AG08395 (cell line): ENCODE data around the gene SLC38A10.
"Not testable (repeated sequence)": the region's sequence is repeated elsewhere in the genome, so short reads cannot be mapped to it uniquely, and the experiment has no call there.

Source experiments
- DNase-seq: peaks from one replicate; pipeline ENCODE4 v3.0.0; 2012; ENCODE audit warnings: mixed read lengths, low spot score

The SLC38A10 gene

DNA sequence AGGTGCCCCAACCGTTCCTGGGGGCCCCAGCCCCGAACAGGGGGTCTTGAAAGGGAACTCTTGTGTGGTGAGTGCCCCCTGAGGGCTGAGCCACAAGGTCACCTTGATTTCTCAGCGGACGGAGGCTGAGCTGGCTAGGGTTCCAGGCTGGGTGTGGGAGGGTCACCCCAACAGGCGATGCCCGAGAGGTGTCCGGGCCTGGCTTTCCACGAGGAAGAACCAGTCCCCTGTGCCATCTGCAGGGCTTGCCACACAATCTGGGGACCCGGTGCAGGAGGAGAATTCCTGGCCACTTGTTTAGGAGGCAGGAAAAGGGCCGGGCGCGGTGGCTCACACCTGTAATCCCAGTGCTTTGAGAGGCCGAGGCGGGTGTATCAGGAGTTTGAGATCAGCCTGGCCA lies 16.8 kb upstream of the SLC38A10 start:
- no peak for DNase-seq

- DNase-seq: no peak
Observed at GRCh38 chr17:81310949-81311550, 15.9 kb upstream of the SLC38A10 start.

- DNase-seq: no peak
Observed at GRCh38 chr17:81309859-81310839, 15.0 kb upstream of the SLC38A10 start.

DNA sequence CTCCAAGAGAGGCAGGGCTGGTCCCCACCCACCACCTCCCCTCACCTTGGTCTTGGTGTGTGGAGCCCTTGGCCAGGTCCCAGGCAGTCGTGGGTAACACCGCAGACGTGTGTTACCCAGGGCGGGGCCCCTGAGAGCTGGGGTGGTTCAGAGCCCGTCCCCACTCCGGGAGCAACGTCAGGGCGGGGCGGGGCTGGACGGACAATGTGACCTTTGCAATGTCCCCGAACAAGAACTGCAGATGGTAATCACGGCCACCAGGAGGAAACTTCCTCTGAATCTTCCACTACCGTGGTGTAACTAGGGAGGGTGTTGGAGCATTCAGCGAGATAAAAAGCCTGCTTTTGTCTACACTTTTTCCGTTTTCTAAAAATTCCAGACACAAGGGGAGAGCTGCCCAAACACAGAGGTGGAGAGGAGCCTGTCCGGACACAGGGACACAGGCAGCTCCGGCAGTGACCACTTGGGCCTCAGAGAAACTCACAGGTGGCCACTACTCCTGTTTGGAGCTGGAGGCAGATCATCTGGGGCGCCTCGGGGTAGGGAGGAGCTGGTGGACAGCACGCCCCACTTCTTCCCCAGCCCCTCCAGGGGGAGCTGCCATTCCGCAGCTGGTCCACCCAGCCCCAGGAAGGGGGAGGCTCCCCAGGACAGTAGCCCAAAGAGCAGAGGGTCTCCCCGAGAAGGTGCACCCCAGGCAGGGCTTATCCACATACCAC lies 14.2 kb upstream of the SLC38A10 start:
- peak; percentile 89 for DNase-seq

DNA sequence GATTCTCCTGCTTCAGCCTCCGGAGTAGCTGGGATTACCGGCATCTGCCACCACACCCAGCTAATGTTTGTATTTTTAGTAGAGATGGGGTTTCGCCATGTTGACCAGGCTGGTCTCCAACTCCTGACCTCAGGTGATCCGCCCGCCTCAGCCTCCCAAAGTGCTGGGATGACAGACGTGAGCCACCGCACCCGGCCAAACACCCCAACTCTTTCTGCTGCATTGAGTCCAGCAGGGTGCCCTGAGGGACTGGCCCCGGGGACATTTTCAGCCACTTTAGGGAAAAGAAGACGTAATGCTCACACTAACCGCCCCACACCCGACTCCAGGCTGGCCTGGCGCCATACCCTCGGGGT lies 13.7 kb upstream of the SLC38A10 start:
- not testable (repeated sequence) for DNase-seq

GRCh38 chr17:81307636-81308560 lies 12.8 kb upstream of the SLC38A10 start:
- no peak for DNase-seq

GRCh38 chr17:81306898-81307510 lies 11.9 kb upstream of the SLC38A10 start:
- no peak for DNase-seq

GRCh38 chr17:81306491-81306890 lies 11.4 kb upstream of the SLC38A10 start:
- no peak for DNase-seq

GRCh38 chr17:81305051-81305630 lies 10.0 kb upstream of the SLC38A10 start:
- DNase-seq: no peak

- no peak for DNase-seq
Observed at GRCh38 chr17:81304196-81305015, 9.3 kb upstream of the SLC38A10 start.

DNA sequence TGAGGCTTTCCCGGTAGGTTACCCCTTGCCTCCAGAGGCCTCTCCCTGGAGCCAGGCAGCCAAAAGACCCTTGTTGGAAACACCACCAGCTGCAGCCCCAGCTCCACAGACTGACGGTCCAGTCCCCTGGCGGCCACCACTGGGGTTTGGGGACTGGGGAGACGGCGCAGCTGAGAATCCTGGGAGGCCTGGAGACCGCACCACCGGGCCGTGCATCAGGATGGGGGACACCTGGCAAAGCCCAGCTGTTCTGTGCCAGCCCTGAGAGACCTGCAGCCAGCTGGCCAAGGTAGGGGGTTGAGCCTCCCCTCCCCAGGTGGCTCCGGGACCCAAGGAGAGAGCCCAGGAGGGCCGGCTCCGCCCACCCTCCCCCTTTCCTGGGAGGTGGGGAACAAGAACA lies 8.3 kb upstream of the SLC38A10 start:
- DNase-seq: no peak

- no peak for DNase-seq
Observed at GRCh38 chr17:81302861-81303333, 7.8 kb upstream of the SLC38A10 start.

DNA sequence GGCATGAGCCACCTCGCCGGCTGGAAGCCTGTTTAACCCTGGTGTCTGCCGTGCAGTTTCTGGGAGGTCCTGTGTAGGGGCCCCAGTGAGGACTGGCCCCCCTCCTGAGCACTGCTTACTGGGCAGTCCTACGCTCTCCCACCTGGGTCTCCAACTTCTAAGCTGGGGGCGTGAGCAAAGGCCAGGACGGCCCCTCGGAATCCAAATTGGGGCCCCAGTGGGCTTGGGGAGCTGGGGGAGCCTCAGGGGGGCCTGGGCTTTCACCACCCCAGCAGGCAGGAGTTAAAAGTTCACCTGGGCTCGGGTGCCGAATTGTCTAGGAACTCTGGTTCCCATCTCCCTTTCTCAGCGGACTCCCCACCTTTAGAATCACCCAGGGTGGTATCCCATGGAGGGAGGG lies 7.2 kb upstream of the SLC38A10 start:
- DNase-seq: no peak

DNA sequence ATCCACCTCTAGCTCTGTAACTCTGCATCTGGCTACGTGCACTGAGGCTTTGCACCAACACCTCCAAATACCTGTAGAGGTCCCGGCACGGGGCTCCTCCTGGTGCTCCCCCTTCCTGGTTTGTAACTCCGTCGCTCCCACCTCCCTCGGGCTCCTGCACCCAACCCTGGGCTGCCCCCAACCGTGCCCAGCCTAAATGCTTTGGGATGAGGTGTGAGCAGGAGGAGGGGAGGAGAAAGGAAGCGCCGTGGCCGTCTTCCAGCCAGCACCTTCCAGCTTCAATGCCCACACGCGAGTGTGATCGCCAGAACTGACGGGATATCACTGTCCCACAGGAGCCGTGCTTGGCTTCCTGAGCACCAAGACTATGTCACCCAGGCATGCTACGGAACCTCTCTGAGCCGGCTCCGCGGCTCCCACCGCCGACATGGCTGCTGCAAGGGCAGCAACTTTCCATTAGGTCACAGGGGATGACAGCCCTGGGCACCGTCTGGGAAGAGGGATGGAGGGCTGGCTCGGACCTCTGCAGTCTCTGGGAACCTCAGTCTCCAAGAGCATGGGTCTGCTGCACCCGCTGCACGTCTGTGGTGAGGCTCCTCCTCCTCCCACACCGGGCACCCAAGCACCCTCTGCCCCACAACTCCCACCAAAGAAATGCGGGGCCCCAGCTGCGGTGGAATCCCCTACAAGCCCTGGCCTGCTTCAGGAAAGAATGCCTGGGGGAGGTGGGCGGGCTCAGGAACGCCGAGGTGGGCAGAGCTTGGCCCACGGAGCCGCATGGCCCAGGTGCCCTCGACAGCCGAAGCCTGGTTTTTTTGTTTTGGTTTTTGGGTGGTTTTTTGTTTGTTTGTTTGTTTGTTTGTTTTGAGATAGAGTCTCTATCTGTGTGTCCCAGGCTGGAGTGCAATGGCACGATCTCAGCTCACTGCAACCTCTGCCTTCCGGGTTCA lies 6.4 kb upstream of the SLC38A10 start:
- no peak for DNase-seq

DNA sequence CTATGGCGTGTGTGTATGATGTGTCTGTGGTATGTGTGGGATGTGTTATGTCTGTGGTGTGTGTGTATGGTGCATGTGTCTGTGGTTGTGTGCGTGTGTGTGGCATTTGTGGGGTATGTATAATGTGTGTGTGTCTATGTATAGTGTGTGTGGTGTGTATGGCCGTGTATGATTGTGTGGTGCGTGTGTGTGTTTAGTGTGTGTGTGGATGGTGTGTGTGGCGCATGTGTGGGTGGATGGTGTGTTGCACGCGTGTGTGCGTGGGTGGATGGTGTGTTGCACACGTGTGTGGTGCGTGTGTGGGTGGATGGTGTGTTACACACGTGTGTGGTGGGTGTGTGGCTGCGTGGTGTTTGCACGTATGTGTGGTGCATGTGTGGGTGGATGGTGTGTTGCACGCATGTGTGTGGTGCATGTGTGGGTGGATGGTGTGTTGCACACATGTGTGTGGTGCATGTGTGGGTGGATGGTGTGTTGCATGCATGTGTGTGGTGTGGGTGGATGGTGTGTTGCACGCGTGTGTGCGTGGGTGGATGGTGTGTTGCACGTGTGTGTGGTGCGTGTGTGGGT lies 5.6 kb upstream of the SLC38A10 start:
- DNase-seq: no peak

DNA sequence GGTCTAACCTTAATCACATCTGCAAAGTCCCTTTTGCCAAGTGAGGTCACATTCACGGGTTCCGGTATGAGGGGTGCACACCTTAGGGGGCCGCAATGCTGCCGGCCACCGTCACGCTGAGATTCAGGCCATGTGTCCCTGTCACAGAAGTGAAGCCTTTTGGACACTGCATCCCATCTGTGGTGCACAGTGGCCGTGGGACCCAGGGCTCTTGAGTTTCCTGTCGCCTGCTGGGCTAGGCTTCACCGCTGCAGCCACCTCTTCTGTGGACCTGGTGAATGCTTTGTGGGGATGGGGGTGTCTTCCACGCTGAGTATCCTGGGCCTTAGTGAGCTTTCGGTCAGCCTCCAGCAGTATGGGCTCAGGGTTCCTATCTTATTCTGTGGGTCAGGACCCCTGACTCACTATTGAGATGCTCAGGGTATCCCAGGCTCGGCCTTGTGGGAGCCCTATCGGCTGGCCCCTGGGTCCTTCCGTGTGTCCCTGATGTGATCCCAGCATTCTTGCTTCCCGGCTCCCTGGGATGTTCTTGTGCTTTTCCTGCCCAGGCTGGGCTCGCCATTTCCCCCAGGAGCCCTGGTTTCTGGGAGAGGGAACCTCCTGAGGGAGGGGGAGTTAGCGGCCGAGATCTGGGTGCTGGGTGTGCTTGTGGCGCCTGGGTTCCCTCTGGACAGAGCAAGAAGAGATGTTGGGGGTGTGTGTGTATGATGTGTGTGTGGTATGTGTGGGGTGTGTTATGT lies 4.9 kb upstream of the SLC38A10 start:
- no peak for DNase-seq

GRCh38 chr17:81298991-81299738 lies 4.1 kb upstream of the SLC38A10 start:
- no peak for DNase-seq
